NCI-H2196 treated with DMSO at 0.1 percent for 48 hours (cell line): Measurements from ENCODE around the gene ANKRD36B.
"Not testable (repeated sequence)": the region's sequence is repeated elsewhere in the genome, so short reads cannot be mapped to it uniquely, and the experiment has no call there.

Source experiments
- DNase-seq: peaks from one replicate; lab custom pipeline; 2025; ENCODE audit not compliant: unreplicated experiment; lab: John Stamatoyannopoulos, UW

The ANKRD36B gene

GRCh38 chr2:97589598-97590510 lies at the start of gene ANKRD36B:
ANKRD36B (minus strand) TSS chr2:97589877; CDS start chr2:97589685, 192 bp downstream.
- DNase-seq: not testable (repeated sequence)

GRCh38 chr2:97626049-97626430 lies 36.4 kb upstream of the ANKRD36B start:
- not testable (repeated sequence) for DNase-seq

DNA sequence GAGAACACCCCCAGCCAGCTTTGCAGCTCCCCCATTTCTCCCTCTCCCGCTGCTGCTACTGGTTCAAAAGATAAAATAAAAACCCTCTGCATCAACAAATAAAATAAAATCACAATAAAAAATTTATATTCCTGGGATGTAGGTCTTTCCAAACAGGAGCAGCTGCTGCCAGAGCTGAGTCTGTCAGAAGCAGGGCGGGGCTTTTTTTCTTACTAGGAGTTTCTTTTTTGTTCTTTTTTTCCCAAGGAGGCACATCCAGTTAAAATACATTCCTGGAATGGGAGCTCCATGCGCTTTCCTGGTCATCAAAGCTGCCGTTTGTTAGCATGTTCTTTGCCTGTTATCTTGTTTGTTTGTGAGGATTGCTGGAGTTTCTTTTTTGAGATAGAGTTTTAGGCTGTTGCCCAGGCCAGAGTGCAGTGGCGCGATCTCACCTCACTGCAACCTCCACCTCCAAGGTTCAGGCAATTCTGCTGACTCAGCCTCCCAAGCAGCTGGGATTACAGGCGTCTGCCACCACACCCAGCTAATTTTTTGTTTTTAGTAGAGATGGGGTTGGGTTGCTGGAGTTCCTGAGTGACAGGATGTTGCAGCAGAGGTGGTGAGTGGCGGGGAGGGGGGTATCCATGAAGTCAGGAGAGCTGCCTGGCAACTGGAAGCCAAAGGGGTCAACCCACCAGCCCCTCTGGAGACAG lies 35.8 kb upstream of the ANKRD36B start:
- not testable (repeated sequence) for DNase-seq

- not testable (repeated sequence) for DNase-seq
Observed at GRCh38 chr2:97622976-97623375, 33.3 kb upstream of the ANKRD36B start.

DNA sequence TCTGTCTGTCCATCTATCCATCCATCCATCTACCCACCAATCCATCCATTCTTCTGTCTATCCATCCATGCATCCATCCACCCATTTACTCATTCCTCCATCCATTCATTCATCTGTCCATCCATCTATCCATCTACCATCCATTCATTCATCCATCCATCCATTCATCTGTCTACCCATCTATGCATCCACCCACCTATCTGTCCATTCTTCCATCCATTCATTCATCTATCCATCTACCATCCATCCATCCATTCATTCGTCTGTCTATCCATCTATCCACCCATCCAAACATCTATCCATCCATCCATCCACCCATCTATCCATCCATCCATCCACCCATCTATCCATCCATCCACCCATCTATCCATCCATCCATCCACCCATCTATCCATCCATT lies 30.8 kb upstream of the ANKRD36B start:
- not testable (repeated sequence) for DNase-seq

- DNase-seq: not testable (repeated sequence)
Observed at GRCh38 chr2:97618939-97619827, 29.5 kb upstream of the ANKRD36B start.

DNA sequence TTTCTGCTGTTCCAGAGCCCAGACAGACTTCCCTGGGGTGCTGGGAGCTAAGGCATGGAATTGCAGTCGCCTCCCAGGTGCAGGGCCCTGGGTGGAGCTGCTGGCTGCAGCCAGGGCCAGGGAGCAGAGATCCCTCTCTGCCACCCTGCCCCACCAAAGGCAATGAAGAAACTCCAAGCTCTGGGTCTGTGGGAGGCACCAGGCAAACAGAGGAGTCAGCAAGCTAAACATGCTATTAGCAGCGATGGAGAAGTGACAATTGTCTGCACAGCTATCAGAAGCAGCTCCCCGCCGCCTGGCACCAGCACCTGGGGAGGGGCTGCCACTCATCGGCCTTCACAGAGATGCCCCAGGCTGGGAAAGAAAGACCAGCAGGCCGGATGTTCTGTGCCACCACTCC lies 28.2 kb upstream of the ANKRD36B start:
- no peak for DNase-seq

- not testable (repeated sequence) for DNase-seq
Observed at GRCh38 chr2:97615746-97616145, 26.1 kb upstream of the ANKRD36B start.

DNA sequence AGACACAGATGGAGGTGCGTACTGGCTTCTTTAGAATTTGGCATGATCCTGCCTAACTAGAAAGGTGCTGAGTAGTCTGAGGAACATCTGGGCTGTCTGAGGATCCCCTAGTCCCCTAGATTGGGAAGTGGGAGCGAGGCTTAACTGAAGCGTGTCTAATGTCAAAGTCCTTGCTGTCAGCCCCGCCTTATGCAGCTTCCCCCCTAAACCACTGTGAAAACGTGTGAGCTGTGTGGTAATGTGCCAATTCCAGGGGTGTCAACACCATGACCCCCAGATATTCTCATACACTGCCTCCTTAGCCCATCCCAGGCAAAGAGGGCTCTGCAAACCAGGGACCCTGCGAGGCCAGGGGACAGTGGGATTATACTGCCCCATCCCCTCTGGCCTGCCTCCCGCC lies 22.2 kb upstream of the ANKRD36B start:
- not testable (repeated sequence) for DNase-seq

DNA sequence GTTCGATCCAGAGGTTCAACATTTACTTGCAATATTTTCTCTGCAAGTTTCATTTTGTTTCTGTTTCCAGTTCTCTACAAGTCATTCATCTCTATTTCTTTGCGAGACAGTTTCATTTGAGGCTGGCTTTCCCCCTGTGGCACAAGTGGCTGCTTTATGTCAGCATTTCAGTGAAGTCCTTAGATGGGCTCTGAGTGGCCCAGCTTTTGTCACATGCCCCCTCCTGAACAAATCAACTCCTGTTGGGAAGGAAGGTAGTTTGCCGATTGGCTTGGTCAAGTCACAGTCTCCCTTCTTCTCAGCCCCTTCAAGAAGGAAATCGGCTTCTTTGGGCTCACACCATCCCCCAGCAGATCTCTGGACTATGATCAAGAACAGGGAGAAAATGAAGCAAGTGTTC lies 19.1 kb upstream of the ANKRD36B start:
- not testable (repeated sequence) for DNase-seq

- not testable (repeated sequence) for DNase-seq
Observed at GRCh38 chr2:97605524-97606339, 16.1 kb upstream of the ANKRD36B start.

- not testable (repeated sequence) for DNase-seq
Observed at GRCh38 chr2:97605109-97605508, 15.4 kb upstream of the ANKRD36B start.

GRCh38 chr2:97601537-97601936 lies 11.9 kb upstream of the ANKRD36B start:
- not testable (repeated sequence) for DNase-seq

DNA sequence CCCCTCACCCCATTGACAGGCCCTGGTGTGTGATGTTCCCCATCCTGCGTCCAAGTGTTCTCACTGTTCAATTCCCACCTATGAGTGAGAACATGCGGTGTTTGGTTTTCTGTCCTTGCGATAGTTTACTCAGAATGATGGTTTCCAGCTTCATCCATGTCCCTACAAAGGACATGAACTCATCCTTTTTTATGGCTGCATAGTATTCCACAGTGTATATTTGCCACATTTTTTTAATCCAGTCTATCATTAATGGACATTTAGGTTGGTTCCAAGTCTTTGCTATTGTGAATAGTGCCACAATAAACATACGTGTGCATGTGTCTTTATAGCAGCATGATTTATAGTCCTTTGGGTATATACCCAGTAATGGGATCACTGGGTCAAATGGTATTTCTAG lies 6.5 kb upstream of the ANKRD36B start:
- not testable (repeated sequence) for DNase-seq

- DNase-seq: not testable (repeated sequence)
Observed at GRCh38 chr2:97593520-97593919, 3.8 kb upstream of the ANKRD36B start.

GRCh38 chr2:97590515-97591394 lies 1.1 kb upstream of the ANKRD36B start:
- not testable (repeated sequence) for DNase-seq

DNA sequence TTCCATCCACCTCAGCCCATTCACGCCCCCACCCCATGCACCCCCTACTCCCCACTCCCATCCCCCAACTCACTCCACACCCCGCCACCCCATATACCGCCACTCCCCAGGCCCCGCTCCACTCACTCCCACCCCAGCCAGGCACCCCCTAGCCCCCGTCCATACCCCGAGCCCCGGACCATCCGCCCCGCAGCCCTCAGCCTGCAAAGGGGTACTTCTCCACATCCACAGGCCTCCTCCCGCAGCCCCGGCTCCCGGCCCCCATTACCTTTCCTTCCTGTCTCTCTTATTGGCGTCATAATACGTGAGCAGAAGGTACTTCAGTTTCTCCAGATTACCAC lies 450 bp downstream of the ANKRD36B start:
- DNase-seq: not testable (repeated sequence)

- not testable (repeated sequence) for DNase-seq
Observed at GRCh38 chr2:97565674-97566073, 24.0 kb downstream of the ANKRD36B start.

GRCh38 chr2:97552406-97552805 lies 37.3 kb downstream of the ANKRD36B start:
- not testable (repeated sequence) for DNase-seq
